SK-N-SH (cell line): ENCODE measurements around the gene SRGAP1.

ENCODE experiments used
- CTCF ChIP-seq: fragments of 200-600 bp; sonication (generic); IDR thresholded peaks from 2 replicates; pipeline ENCODE4 v1.6.1; 2017; ENCODE audit warnings: antibody characterized with exemption, mild to moderate bottlenecking, moderate library complexity
- FOXJ3 ChIP-seq: sonication (generic); formaldehyde crosslinking; IDR thresholded peaks from 2 replicates; pipeline ENCODE4 v1.5.1; 2020; ENCODE audit warnings: mild to moderate bottlenecking, missing genetic modification reagents
- TEAD4 ChIP-seq: IDR thresholded peaks from 2 replicates; pipeline ENCODE4 v1.4.0; 2012; ENCODE audit warnings: mild to moderate bottlenecking, borderline replicate concordance; ENCODE audit not compliant: insufficient read depth
- USF2 ChIP-seq: fragments of 150-350 bp; IDR thresholded peaks from 2 replicates; pipeline ENCODE4 v1.6.1; 2017; ENCODE audit warnings: antibody characterized with exemption, low read length, low read depth, borderline replicate concordance

GRCh38 chr12:63864454-63864706 is 19.9 kb downstream of the SRGAP1 start:
- no peak for TF ChIP-seq TEAD4
- no peak for TF ChIP-seq CTCF
- TF ChIP-seq USF2, result no peak
- TF ChIP-seq FOXJ3 (CRISPR knock-in tag), result no peak
